Neutrophil (primary cell): Measurements from ENCODE around the gene TMEM106B.

ENCODE experiments used
- H3K27ac ChIP-seq: fragments of 200-600 bp; sonication (generic); 2 replicates; pipeline ENCODE4 v1.5.1; 2016; ENCODE audit warnings: mild to moderate bottlenecking, moderate library complexity
- H3K27me3 ChIP-seq: fragments of 200-600 bp; sonication (generic); 2 replicates; pipeline ENCODE4 v1.6.0; 2016; ENCODE audit warnings: mild to moderate bottlenecking
- H3K36me3 ChIP-seq: fragments of 200-600 bp; sonication (generic); 2 replicates; pipeline ENCODE4 v1.5.1; 2017
- H3K4me1 ChIP-seq, 2 experiments: fragments of 200-600 bp in 1 of 2; sonication (generic) in 1 of 2; 1 replicate in 1 of 2; 2 replicates in 1 of 2; pipeline versions ENCODE4 v1.5.1 to v1.6.1; 2013 to 2016; ENCODE audit warnings: low read depth in 1 of 2, low read length in 1 of 2, mild to moderate bottlenecking in 1 of 2, moderate library complexity in 1 of 2; ENCODE audit not compliant: control insufficient read depth in 1 of 2, insufficient read depth in 1 of 2
- H3K4me3 ChIP-seq, 2 experiments: fragments of 200-600 bp in 1 of 2; sonication (generic) in 1 of 2; 1 replicate in 1 of 2; 2 replicates in 1 of 2; pipeline ENCODE4 v1.5.1; 2013 to 2016; ENCODE audit warnings: low read depth in 1 of 2, low read length in 1 of 2, mild to moderate bottlenecking in 1 of 2, moderate library complexity in 1 of 2
- H3K9me3 ChIP-seq: fragments of 200-600 bp; sonication (generic); 2 replicates; pipeline ENCODE4 v1.5.1; 2016
- CTCF ChIP-seq: fragments of 200-600 bp; sonication (generic); IDR thresholded peaks from 2 replicates; pipeline ENCODE4 v1.5.1; 2016; ENCODE audit warnings: antibody characterized with exemption

The TMEM106B gene

GRCh38 chr7:12233175-12233574 is 22.1 kb downstream of the TMEM106B start:
- H3K27me3 ChIP-seq = no peaks in the 10 kb centered on the region
- no peaks in the 10 kb centered on the region for H3K4me1 ChIP-seq
- peaks cover 33% of the 10 kb centered on the region for H3K36me3 ChIP-seq
- H3K4me3 ChIP-seq = no peak overlapping the region
- TF ChIP-seq CTCF = no peak
- H3K9me3 ChIP-seq = no peaks in the 10 kb centered on the region
- H3K27ac ChIP-seq = no peak overlapping the region

GRCh38 chr7:12234334-12234865 is 23.3 kb downstream of the TMEM106B start:
- Histone ChIP-seq H3K27me3 (no peaks in the 10 kb centered on the region), H3K36me3 (peaks cover 33% of the 10 kb centered on the region), H3K9me3 (no peaks in the 10 kb centered on the region), H3K4me1 (peaks cover 0 to under 1% of the 10 kb centered on the region in 2 experiments), H3K27ac (no peak overlapping the region), H3K4me3 (no peak overlapping the region)
- no peak for TF ChIP-seq CTCF

GRCh38 chr7:12235970-12236369 is 24.9 kb downstream of the TMEM106B start:
- no peak for TF ChIP-seq CTCF
- H3K9me3 ChIP-seq = no peaks in the 10 kb centered on the region
- no peak overlapping the region for H3K27ac ChIP-seq
- H3K36me3 ChIP-seq = peaks cover 27% of the 10 kb centered on the region
- peaks cover 0 to 8% of the 10 kb centered on the region in 2 experiments for H3K4me1 ChIP-seq
- H3K4me3 ChIP-seq = no peak overlapping the region
- no peaks in the 10 kb centered on the region for H3K27me3 ChIP-seq

- H3K4me1 ChIP-seq = peaks cover 0 to 8% of the 10 kb centered on the region in 2 experiments
- H3K9me3 ChIP-seq = no peaks in the 10 kb centered on the region
- TF ChIP-seq CTCF = no peak
- H3K4me3 ChIP-seq = no peak overlapping the region
- peaks cover 18% of the 10 kb centered on the region for H3K36me3 ChIP-seq
- no peak overlapping the region for H3K27ac ChIP-seq
- H3K27me3 ChIP-seq = no peaks in the 10 kb centered on the region
Measured at GRCh38 chr7:12237007-12237406, 25.9 kb downstream of the TMEM106B start.

- no peak for TF ChIP-seq CTCF
- H3K9me3 ChIP-seq = no peaks in the 10 kb centered on the region
- H3K27me3 ChIP-seq = no peaks in the 10 kb centered on the region
- peaks cover 1% of the 10 kb centered on the region for H3K36me3 ChIP-seq
- H3K27ac ChIP-seq = peak overlapping the region; percentile 58
- H3K4me1 ChIP-seq = peaks cover 0 to 8% of the 10 kb centered on the region in 2 experiments
- H3K4me3 ChIP-seq = no peak overlapping the region
Measured at GRCh38 chr7:12239806-12240205, 28.7 kb downstream of the TMEM106B start.

GRCh38 chr7:12244129-12244528 is 33.0 kb downstream of the TMEM106B start:
- TF ChIP-seq CTCF = no peak
- Histone ChIP-seq H3K9me3 (no peaks in the 10 kb centered on the region), H3K36me3 (no peaks in the 10 kb centered on the region), H3K27me3 (no peaks in the 10 kb centered on the region), H3K4me3 (no peak overlapping the region), H3K27ac (no peak overlapping the region), H3K4me1 (peaks cover 0 to 8% of the 10 kb centered on the region in 2 experiments)
